H1 (cell line): ENCODE data around the gene LGR4. TPM values are rescaled to one million over a fixed set of nuclear protein-coding genes. Genes with fewer than 3 reads are reported as not detected.

Experiments
- CTCF ChIA-PET: fragments of 300-600 bp; sonication (Branson Sonifier 250); formaldehyde crosslinking; loops from one replicate; lab custom pipeline; 2021; ENCODE audit not compliant: partially characterized antibody; lab: Charles Lee
- POLR2A ChIA-PET: fragments of 300-600 bp; sonication (Branson Sonifier 250); formaldehyde crosslinking; loops from one replicate; lab custom pipeline; 2021; ENCODE audit warnings: inconsistent platforms; ENCODE audit not compliant: partially characterized antibody; lab: Charles Lee
- DNase-seq, 2 experiments: peaks; one replicate each; pipeline versions ENCODE4 v3.0.0 to v3.0.0-alpha.2; 2010 to 2022; ENCODE audit warnings: low spot score in 2 of 2, low read depth in 1 of 2, mixed read lengths in 1 of 2
- FAIRE-seq: peaks from 2 replicates; lab custom pipeline; 2011; peaks lifted over from hg19 to GRCh38; lab: Jason Lieb, UNC
- H2AFZ ChIP-seq: 2 replicates; pipeline ENCODE4 v1.8.1; 2012; ENCODE audit warnings: low read length, inconsistent platforms
- H2AK5ac ChIP-seq: 2 replicates; pipeline ENCODE4 v1.6.1; 2013; ENCODE audit warnings: low read depth, low read length
- H2BK120ac ChIP-seq: replicated peaks from 2 replicates; pipeline ENCODE3; 2013; ENCODE audit warnings: low read depth, low read length, inconsistent platforms
- H2BK12ac ChIP-seq: 2 replicates; pipeline ENCODE4 v1.6.1; 2013; ENCODE audit warnings: low read depth, low read length
- H2BK15ac ChIP-seq: 2 replicates; pipeline ENCODE4 v1.6.1; 2013; ENCODE audit warnings: low read length
- H2BK20ac ChIP-seq: 2 replicates; pipeline ENCODE4 v1.6.1; 2013; ENCODE audit warnings: low read length
- H2BK5ac ChIP-seq: 2 replicates; pipeline ENCODE4 v1.6.1; 2013; ENCODE audit warnings: low read depth, low read length
- H3K14ac ChIP-seq: 2 replicates; pipeline ENCODE4 v1.6.1; 2013; ENCODE audit warnings: inconsistent platforms; ENCODE audit not compliant: insufficient read length
- H3K18ac ChIP-seq: 2 replicates; pipeline ENCODE4 v1.6.1; 2013; ENCODE audit warnings: low read length; ENCODE audit errors: extremely low read depth
- H3K23ac ChIP-seq: 2 replicates; pipeline ENCODE4 v1.6.1; 2013; ENCODE audit warnings: inconsistent platforms; ENCODE audit not compliant: insufficient read length
- H3K23me2 ChIP-seq: 2 replicates; pipeline ENCODE4 v1.6.1; 2013; ENCODE audit warnings: low read depth, low read length
- H3K27ac ChIP-seq: 2 replicates; pipeline ENCODE4 v1.6.1; 2011; ENCODE audit warnings: low read depth, low read length, inconsistent platforms
- H3K27me3 ChIP-seq, 4 experiments: replicated peaks in 1 of 4; 1 replicate in 1 of 4; 2 replicates in 3 of 4; pipeline versions ENCODE4 v1.6.1 to v1.8.1; 2011 to 2013; ENCODE audit warnings: low read length in 3 of 4, mild to moderate bottlenecking in 3 of 4, inconsistent platforms in 2 of 4, mixed read lengths in 2 of 4, moderate library complexity in 1 of 4; ENCODE audit not compliant: control insufficient read depth in 3 of 4, insufficient read depth in 3 of 4; ENCODE audit errors: extremely low read depth in 1 of 4
- H3K36me3 ChIP-seq, 4 experiments: 2 replicates each; pipeline versions ENCODE4 v1.6.1 to v1.8.1; 2011 to 2013; ENCODE audit warnings: mild to moderate bottlenecking in 4 of 4, low read length in 3 of 4, moderate library complexity in 2 of 4, control low read depth in 1 of 4, inconsistent platforms in 1 of 4; ENCODE audit not compliant: insufficient read depth in 4 of 4, control insufficient read depth in 2 of 4
- H3K4ac ChIP-seq: replicated peaks from 2 replicates; pipeline ENCODE3; 2013; ENCODE audit warnings: low read length, low read depth, mixed read lengths, inconsistent platforms; ENCODE audit not compliant: insufficient read length
- H3K4me1 ChIP-seq, 4 experiments: replicated peaks in 1 of 4; 1 replicate in 1 of 4; 2 replicates in 3 of 4; pipeline versions ENCODE4 v1.6.1 to v1.8.1; 2011 to 2013; ENCODE audit warnings: low read length in 3 of 4, inconsistent platforms in 2 of 4, mixed read lengths in 1 of 4; ENCODE audit not compliant: insufficient read depth in 4 of 4, control insufficient read depth in 3 of 4
- H3K4me2 ChIP-seq, 2 experiments: 2 replicates each; pipeline versions ENCODE4 v1.6.1 to v1.8.1; 2011 to 2013; ENCODE audit warnings: low read depth in 2 of 2, low read length in 2 of 2, control low read depth in 1 of 2, inconsistent platforms in 1 of 2, mild to moderate bottlenecking in 1 of 2; ENCODE audit not compliant: insufficient read depth in 1 of 2
- H3K4me3 ChIP-seq, 4 experiments: fragments of 200-600, 300-600 bp in 1 of 4; sonication (generic), shearing (Covaris generic), sonication (Bioruptor Twin) in 1 of 4; 2 replicates each; pipeline versions ENCODE4 v1.5.1 to v1.8.1; 2011 to 2016; ENCODE audit warnings: low read length in 4 of 4, low read depth in 3 of 4, control low read depth in 2 of 4, inconsistent platforms in 2 of 4, mild to moderate bottlenecking in 2 of 4, mixed read lengths in 1 of 4, moderate library complexity in 1 of 4; ENCODE audit not compliant: insufficient read depth in 2 of 4; ENCODE audit errors: extremely low read depth in 1 of 4
- H3K56ac ChIP-seq: replicated peaks from 2 replicates; pipeline ENCODE3; 2013; ENCODE audit warnings: low read depth, mild to moderate bottlenecking, mixed read lengths, low read length, inconsistent platforms; ENCODE audit not compliant: insufficient read length
- H3K79me1 ChIP-seq: 2 replicates; pipeline ENCODE4 v1.6.1; 2013; ENCODE audit warnings: low read depth, low read length, control low read depth
- H3K79me2 ChIP-seq, 2 experiments: 2 replicates each; pipeline versions ENCODE4 v1.6.1 to v1.8.1; 2012 to 2013; ENCODE audit warnings: low read length in 2 of 2, mild to moderate bottlenecking in 2 of 2, inconsistent platforms in 1 of 2; ENCODE audit not compliant: insufficient read depth in 2 of 2, control insufficient read depth in 1 of 2
- H3K9ac ChIP-seq, 4 experiments: replicated peaks in 1 of 4; 1 replicate in 1 of 4; 2 replicates in 3 of 4; pipeline versions ENCODE4 v1.6.1 to v1.8.1; 2011 to 2013; ENCODE audit warnings: low read depth in 3 of 4, low read length in 3 of 4, control low read depth in 2 of 4, mild to moderate bottlenecking in 2 of 4, moderate library complexity in 2 of 4, inconsistent platforms in 1 of 4; ENCODE audit errors: extremely low read depth in 1 of 4
- H3K9me3 ChIP-seq, 2 experiments: 2 replicates each; pipeline versions ENCODE4 v1.6.1 to v1.8.1; 2012 to 2013; ENCODE audit warnings: mild to moderate bottlenecking in 2 of 2, moderate library complexity in 2 of 2, control low read depth in 1 of 2, inconsistent platforms in 1 of 2, low read depth in 1 of 2, low read length in 1 of 2, mixed read lengths in 1 of 2; ENCODE audit not compliant: insufficient read depth in 2 of 2
- H4K20me1 ChIP-seq, 2 experiments: replicated peaks in 1 of 2; 2 replicates each; pipeline versions ENCODE3 to v1.8.1; 2011 to 2013; ENCODE audit warnings: inconsistent platforms in 2 of 2, low read length in 2 of 2, mild to moderate bottlenecking in 1 of 2; ENCODE audit not compliant: insufficient read depth in 2 of 2, control insufficient read depth in 1 of 2
- H4K5ac ChIP-seq: 2 replicates; pipeline ENCODE4 v1.6.1; 2013; ENCODE audit warnings: low read length, low read depth, mixed read lengths, inconsistent platforms; ENCODE audit not compliant: insufficient read length
- H4K8ac ChIP-seq: 2 replicates; pipeline ENCODE4 v1.8.0; 2013; ENCODE audit warnings: mild to moderate bottlenecking, moderate library complexity, low read length, inconsistent platforms; ENCODE audit not compliant: insufficient read depth; ENCODE audit errors: extremely low read depth
- H4K91ac ChIP-seq: replicated peaks from 2 replicates; pipeline ENCODE3; 2013; ENCODE audit warnings: low read length, mixed read lengths, inconsistent platforms; ENCODE audit not compliant: insufficient read length
- EZH2 ChIP-seq: fragments of 200-600 bp; sonication (generic); IDR thresholded peaks from 2 replicates; pipeline ENCODE4 v1.7.1; 2012; ENCODE audit warnings: low read depth, mild to moderate bottlenecking, moderate library complexity, low read length, inconsistent platforms; ENCODE audit not compliant: severe bottlenecking
- GABPA ChIP-seq: IDR thresholded peaks from 2 replicates; pipeline ENCODE4 v1.6.1; 2011; ENCODE audit warnings: mild to moderate bottlenecking, low read length, moderate library complexity, borderline replicate concordance; ENCODE audit not compliant: insufficient read depth
- POLR2AphosphoS5 ChIP-seq: IDR thresholded peaks from 2 replicates; pipeline ENCODE4 v1.6.1; 2011; ENCODE audit warnings: low read depth, low read length
- SAP30 ChIP-seq: fragments of 300-600 bp; sonication (generic); IDR thresholded peaks from 2 replicates; pipeline ENCODE4 v1.7.1; 2012; ENCODE audit warnings: low read length, moderate library complexity, mild to moderate bottlenecking, inconsistent platforms; ENCODE audit not compliant: insufficient read depth, insufficient replicate concordance
- SIN3A ChIP-seq, 2 experiments: IDR thresholded peaks in 1 of 2; conservative IDR thresholded peaks in 1 of 2; 2 replicates each; pipeline ENCODE4 v1.6.1; 2011 to 2012; ENCODE audit warnings: low read length in 2 of 2, improper control_type of control experiment in 1 of 2, low read depth in 1 of 2, mild to moderate bottlenecking in 1 of 2
- WGBS, 2 experiments: shearing (Covaris generic) in 1 of 2; methylation state at CpG; one replicate each; pipeline versions ENCODE4 v1.1.6 to v1.1.7; 2013 to 2015; ENCODE audit warnings: low lambda C conversion rate in 2 of 2, mixed read lengths in 2 of 2, inconsistent platforms in 1 of 2, low coverage in 1 of 2, missing lambda C conversion rate in 1 of 2; ENCODE audit not compliant: insufficient replicate concordance in 2 of 2, insufficient coverage in 1 of 2, insufficient read length in 1 of 2; ENCODE audit errors: extremely low coverage in 1 of 2, missing lambda C conversion rate in 1 of 2; 5-methylcytosine and 5-hydroxymethylcytosine counted together
- polyA plus RNA-seq, 7 experiments: library from polyadenylated mRNA; depleted of rRNA in 3 of 7; stranded (reverse) in 5 of 7; unstranded in 2 of 7; fragments of >200 nt in 5 of 7; fragments of 200-250 nt in 2 of 7; gene quantifications; 1 replicate in 5 of 7; 2 replicates in 1 of 7; 4 replicates in 1 of 7; pipeline versions ENCODE4 v1.2.1 to v1.2.3, GENCODE V29; 2011 to 2013; ENCODE audit warnings: missing spikeins in 2 of 7, mixed read lengths in 2 of 7
- total RNA-seq: library from RNA; stranded (reverse); fragmentation: NEBNext Ultra II Directional; extraction: Animal tissue kit (Norgen Biotek cat#: 25700); gene quantifications from 2 replicates; pipeline ENCODE4 v1.2.1, GENCODE V29; 2021
- TF ChIP-seq, protein P1 (sequence below): IDR thresholded peaks from 2 replicates; pipeline ENCODE4 v1.6.1; 2011; ENCODE audit warnings: low read length, improper control_type of control experiment

The LGR4 gene
- total and polyA plus RNA-seq, 2 of the 8 experiments (the other 6 are each of a cell fraction or from before 2014, with no cell fraction given), result 26.6 to 61.7 TPM

DNA sequence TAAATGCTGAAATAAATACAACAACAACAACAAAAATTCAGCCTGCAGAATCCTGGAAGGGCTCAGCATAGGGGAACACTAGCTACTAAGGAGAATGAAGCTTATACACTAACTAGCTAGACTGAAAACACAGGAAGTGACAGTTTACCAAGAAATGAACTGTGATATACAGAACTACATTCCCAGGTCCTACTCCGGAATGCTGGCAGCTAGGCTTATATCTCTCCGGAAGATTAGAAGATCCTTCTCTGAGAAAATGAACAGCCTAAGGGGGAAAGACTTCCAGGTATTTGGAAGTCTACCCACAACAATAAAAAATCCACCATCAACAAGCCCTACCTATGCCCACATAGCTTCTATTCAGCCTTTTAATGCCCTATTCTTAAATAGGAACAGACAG is 140.6 kb downstream of the LGR4 start:
- H2AFZ ChIP-seq, result no peak overlapping the region
- H2BK120ac ChIP-seq, result no peak overlapping the region
- peaks cover 1 to 5% (median 3%) of the 10 kb centered on the region in 4 experiments; a peak in 4 of 7 replicates for H3K4me1 ChIP-seq
- DNase-seq (no peak), FAIRE-seq (no peak)
- no peak overlapping the region for H2BK15ac ChIP-seq
- no peak overlapping the region for H2BK12ac ChIP-seq
- peaks cover 0 to 11% (median under 1%) of the 10 kb centered on the region in 4 experiments; a peak in 2 of 8 replicates for H3K36me3 ChIP-seq
- H3K56ac ChIP-seq, result no peak overlapping the region
- H2AK5ac ChIP-seq, result no peak overlapping the region
- H3K79me2 ChIP-seq, result no peaks in the 10 kb centered on the region
- no peak overlapping the region for H4K8ac ChIP-seq
- H4K5ac ChIP-seq, result no peak overlapping the region
- no peak overlapping the region for H3K14ac ChIP-seq
- H3K4me3 ChIP-seq, result no peak overlapping the region
- TF ChIP-seq, protein P1, sequence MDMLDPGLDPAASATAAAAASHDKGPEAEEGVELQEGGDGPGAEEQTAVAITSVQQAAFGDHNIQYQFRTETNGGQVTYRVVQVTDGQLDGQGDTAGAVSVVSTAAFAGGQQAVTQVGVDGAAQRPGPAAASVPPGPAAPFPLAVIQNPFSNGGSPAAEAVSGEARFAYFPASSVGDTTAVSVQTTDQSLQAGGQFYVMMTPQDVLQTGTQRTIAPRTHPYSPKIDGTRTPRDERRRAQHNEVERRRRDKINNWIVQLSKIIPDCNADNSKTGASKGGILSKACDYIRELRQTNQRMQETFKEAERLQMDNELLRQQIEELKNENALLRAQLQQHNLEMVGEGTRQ, result no peak
- TF ChIP-seq GABPA (no peak), SIN3A (conservative IDR thresholded peaks at IDR 0.05 in 1 of 2, IDR thresholded peaks at IDR 0.05 in 1 of 2; ENCODE audit: low read depth in 1 of 2, low read length in 2 of 2) (no peak), POLR2AphosphoS5 (no peak), SAP30 (no peak), EZH2 (no peak)
- no peak overlapping the region; the same call in 1 of the 2 replicates for H3K18ac ChIP-seq
- H3K23ac ChIP-seq, result no peak overlapping the region
- no peak overlapping the region for H2BK5ac ChIP-seq
- ChIA-PET CTCF (interaction anchor here (0.7 to 1.3 kb wide), 4 partner anchors 8 to 192 kb away, joined by 3 read pairs; no protein-coding TSS in a partner anchor), POLR2A (no interaction called here)
- WGBS, 2 experiments, result 81% methylated on average over 2 of the region's 2 CpGs; no CpG with 5 or more reads in 1 of the 2 experiments
- no peak overlapping the region for H2BK20ac ChIP-seq
- no peak overlapping the region for H3K4ac ChIP-seq
- H3K9me3 ChIP-seq, result no peaks in the 10 kb centered on the region
- no peaks in the 10 kb centered on the region for H3K23me2 ChIP-seq
- no peak overlapping the region for H4K91ac ChIP-seq
- no peaks in the 10 kb centered on the region for H4K20me1 ChIP-seq
- no peak overlapping the region for H3K9ac ChIP-seq
- no peak overlapping the region for H3K4me2 ChIP-seq
- H3K27me3 ChIP-seq, result no peaks in the 10 kb centered on the region
- no peak overlapping the region for H3K27ac ChIP-seq
- H3K79me1 ChIP-seq, result no peaks in the 10 kb centered on the region
